ENCODE data around the gene KCNK4.

The KCNK4 gene

GRCh38 chr11:64285885-64286800 lies 5.0 kb upstream of the KCNK4 start:
- H4K5ac ChIP-seq (ENCODE audit: low read length) = no peak overlapping the region
- no CpG with 5 or more reads among the region's 40 CpGs for WGBS (ENCODE audit: extremely low coverage, insufficient coverage, low lambda C conversion rate)
- peaks cover 6% of the 10 kb centered on the region for H3K4me1 ChIP-seq (ENCODE audit: control insufficient read depth, low read depth, low read length)
- no peak overlapping the region for H2BK15ac ChIP-seq (replicated peaks; ENCODE audit: low read depth)
- H2BK120ac ChIP-seq (ENCODE audit: low read depth, low read length) = no peak overlapping the region
- peak overlapping the region; percentile 92 for H3K9ac ChIP-seq (ENCODE audit: low read length)
- no peak overlapping the region for H4K8ac ChIP-seq (ENCODE audit: low read depth, low read length)
- peak overlapping the region; percentile 29 for H3K4me3 ChIP-seq (ENCODE audit: low read length)
- H3K56ac ChIP-seq (ENCODE audit: low read length) = peak overlapping the region; percentile 88
- H3K4me2 ChIP-seq (ENCODE audit: low read length) = peak overlapping the region; percentile 61
- peak overlapping the region; percentile 41 for H3K4ac ChIP-seq (ENCODE audit: low read depth, low read length)
- H2BK5ac ChIP-seq (ENCODE audit: low read length) = no peak overlapping the region
- H2AK5ac ChIP-seq (ENCODE audit: low read length) = no peak overlapping the region
- H3K18ac ChIP-seq (ENCODE audit: low read length) = peak overlapping the region; percentile 71
- peaks cover 11% of the 10 kb centered on the region for H3K27me3 ChIP-seq (ENCODE audit: insufficient read depth, low read length, poor library complexity)
- DNase-seq = no peak
- no peaks in the 10 kb centered on the region for H3K79me2 ChIP-seq (ENCODE audit: control insufficient read depth, insufficient read depth, low read length)
- H3K27ac ChIP-seq (ENCODE audit: low read depth, low read length) = no peak overlapping the region
- H3K79me1 ChIP-seq (ENCODE audit: low read length) = no peaks in the 10 kb centered on the region
- H3K36me3 ChIP-seq (ENCODE audit: control insufficient read depth, insufficient read depth, low read length) = no peaks in the 10 kb centered on the region
- peak overlapping the region; percentile 11 for H3K23ac ChIP-seq (ENCODE audit: low read length)

DNA sequence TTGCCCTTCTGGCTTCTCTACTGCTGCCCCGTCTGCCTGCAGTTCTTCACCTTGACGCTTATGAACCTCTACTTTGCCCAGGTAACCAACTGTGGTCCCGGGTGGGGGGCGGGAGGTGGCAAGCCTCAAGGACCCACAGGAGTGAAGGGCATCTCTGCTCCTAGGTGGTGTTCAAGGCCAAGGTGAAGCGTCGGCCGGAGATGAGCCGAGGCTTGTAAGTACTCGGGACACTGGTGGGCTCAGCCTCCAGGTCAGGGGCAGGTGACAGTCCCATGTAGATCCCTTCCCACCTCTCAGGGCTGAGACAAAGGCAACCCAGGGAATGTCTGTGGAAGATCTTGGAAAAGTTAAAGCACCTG lies 4.3 kb upstream of the KCNK4 start:
- no peaks in the 10 kb centered on the region for H3K79me1 ChIP-seq (ENCODE audit: low read length)
- H3K36me3 ChIP-seq (ENCODE audit: control insufficient read depth, insufficient read depth, low read length) = no peaks in the 10 kb centered on the region
- no peak overlapping the region for H2BK120ac ChIP-seq (ENCODE audit: low read depth, low read length)
- H3K56ac ChIP-seq (ENCODE audit: low read length) = no peak overlapping the region
- no peak overlapping the region for H4K8ac ChIP-seq (ENCODE audit: low read depth, low read length)
- H2BK5ac ChIP-seq (ENCODE audit: low read length) = no peak overlapping the region
- H3K27me3 ChIP-seq (ENCODE audit: insufficient read depth, low read length, poor library complexity) = peaks cover 17% of the 10 kb centered on the region
- DNase-seq = no peak
- no peak overlapping the region for H3K9ac ChIP-seq (ENCODE audit: low read length)
- WGBS (ENCODE audit: extremely low coverage, insufficient coverage, low lambda C conversion rate) = no CpG with 5 or more reads among the region's 9 CpGs
- no peak overlapping the region for H4K5ac ChIP-seq (ENCODE audit: low read length)
- no peak overlapping the region for H3K4me3 ChIP-seq (ENCODE audit: low read length)
- H3K4me2 ChIP-seq (ENCODE audit: low read length) = no peak overlapping the region
- no peak overlapping the region for H3K4ac ChIP-seq (ENCODE audit: low read depth, low read length)
- no peak overlapping the region for H3K27ac ChIP-seq (ENCODE audit: low read depth, low read length)
- no peaks in the 10 kb centered on the region for H3K79me2 ChIP-seq (ENCODE audit: control insufficient read depth, insufficient read depth, low read length)
- no peak overlapping the region for H2AK5ac ChIP-seq (ENCODE audit: low read length)
- no peak overlapping the region for H2BK15ac ChIP-seq (replicated peaks; ENCODE audit: low read depth)
- no peak overlapping the region for H3K23ac ChIP-seq (ENCODE audit: low read length)
- peaks cover 6% of the 10 kb centered on the region for H3K4me1 ChIP-seq (ENCODE audit: control insufficient read depth, low read depth, low read length)
- H3K18ac ChIP-seq (ENCODE audit: low read length) = no peak overlapping the region

DNA sequence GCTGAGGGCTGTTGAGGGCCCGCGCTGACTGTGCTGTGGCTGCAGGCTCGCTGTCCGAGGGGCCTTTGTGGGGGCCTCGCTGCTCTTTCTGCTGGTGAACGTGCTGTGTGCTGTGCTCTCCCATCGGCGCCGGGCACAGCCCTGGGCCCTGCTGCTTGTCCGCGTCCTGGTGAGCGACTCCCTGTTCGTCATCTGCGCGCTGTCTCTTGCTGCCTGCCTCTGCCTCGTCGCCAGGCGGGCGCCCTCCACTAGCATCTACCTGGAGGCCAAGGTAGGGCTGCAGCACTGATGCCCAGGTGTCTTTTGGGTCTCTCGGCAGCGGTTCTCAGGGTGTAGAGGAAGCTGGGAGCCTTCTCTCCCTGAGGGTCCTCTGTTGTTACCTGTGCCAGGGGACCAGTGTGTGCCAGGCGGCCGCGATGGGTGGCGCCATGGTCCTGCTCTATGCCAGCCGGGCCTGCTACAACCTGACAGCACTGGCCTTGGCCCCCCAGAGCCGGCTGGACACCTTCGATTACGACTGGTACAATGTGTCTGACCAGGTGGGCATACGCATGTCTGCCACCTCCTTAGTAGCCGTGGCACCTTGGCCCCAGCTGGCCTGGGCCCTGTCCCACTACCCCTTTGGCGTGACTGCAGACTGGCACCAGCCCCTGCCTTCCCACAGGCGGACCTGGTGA lies 3.3 kb upstream of the KCNK4 start:
- DNase-seq = no peak
- H3K27ac ChIP-seq (ENCODE audit: low read depth, low read length) = no peak overlapping the region
- peaks cover 28% of the 10 kb centered on the region for H3K27me3 ChIP-seq (ENCODE audit: insufficient read depth, low read length, poor library complexity)
- H3K56ac ChIP-seq (ENCODE audit: low read length) = no peak overlapping the region
- H3K4me2 ChIP-seq (ENCODE audit: low read length) = no peak overlapping the region
- H3K23ac ChIP-seq (ENCODE audit: low read length) = no peak overlapping the region
- H3K9ac ChIP-seq (ENCODE audit: low read length) = no peak overlapping the region
- WGBS (ENCODE audit: extremely low coverage, insufficient coverage, low lambda C conversion rate) = no CpG with 5 or more reads among the region's 33 CpGs
- H4K5ac ChIP-seq (ENCODE audit: low read length) = no peak overlapping the region
- H3K36me3 ChIP-seq (ENCODE audit: control insufficient read depth, insufficient read depth, low read length) = no peaks in the 10 kb centered on the region
- no peak overlapping the region for H2BK5ac ChIP-seq (ENCODE audit: low read length)
- H2BK15ac ChIP-seq (replicated peaks; ENCODE audit: low read depth) = no peak overlapping the region
- no peaks in the 10 kb centered on the region for H3K79me1 ChIP-seq (ENCODE audit: low read length)
- H2AK5ac ChIP-seq (ENCODE audit: low read length) = no peak overlapping the region
- H4K8ac ChIP-seq (ENCODE audit: low read depth, low read length) = no peak overlapping the region
- no peaks in the 10 kb centered on the region for H3K79me2 ChIP-seq (ENCODE audit: control insufficient read depth, insufficient read depth, low read length)
- H3K18ac ChIP-seq (ENCODE audit: low read length) = no peak overlapping the region
- peaks cover 6% of the 10 kb centered on the region for H3K4me1 ChIP-seq (ENCODE audit: control insufficient read depth, low read depth, low read length)
- H2BK120ac ChIP-seq (ENCODE audit: low read depth, low read length) = no peak overlapping the region
- no peak overlapping the region for H3K4ac ChIP-seq (ENCODE audit: low read depth, low read length)
- H3K4me3 ChIP-seq (ENCODE audit: low read length) = no peak overlapping the region

DNA sequence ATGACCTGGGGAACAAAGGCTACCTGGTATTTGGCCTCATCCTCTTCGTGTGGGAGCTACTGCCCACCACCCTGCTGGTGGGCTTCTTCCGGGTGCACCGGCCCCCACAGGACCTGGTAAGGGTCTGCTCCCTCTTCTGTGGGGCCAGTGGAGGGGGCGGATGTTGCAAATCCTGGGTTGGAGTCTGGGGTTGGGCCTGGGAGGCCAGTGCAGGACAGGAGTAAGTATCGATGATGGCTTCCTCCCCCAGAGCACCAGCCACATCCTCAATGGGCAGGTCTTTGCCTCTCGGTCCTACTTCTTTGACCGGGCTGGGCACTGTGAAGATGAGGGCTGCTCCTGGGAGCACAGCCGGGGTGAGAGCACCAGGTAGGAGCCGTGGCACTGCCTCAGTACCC lies 2.8 kb upstream of the KCNK4 start:
- H3K4me3 ChIP-seq (ENCODE audit: low read length) = no peak overlapping the region
- no peak overlapping the region for H2BK120ac ChIP-seq (ENCODE audit: low read depth, low read length)
- no peak overlapping the region for H3K56ac ChIP-seq (ENCODE audit: low read length)
- no peak overlapping the region for H4K8ac ChIP-seq (ENCODE audit: low read depth, low read length)
- no peak overlapping the region for H2AK5ac ChIP-seq (ENCODE audit: low read length)
- H3K9ac ChIP-seq (ENCODE audit: low read length) = no peak overlapping the region
- H3K79me1 ChIP-seq (ENCODE audit: low read length) = no peaks in the 10 kb centered on the region
- no peak overlapping the region for H2BK5ac ChIP-seq (ENCODE audit: low read length)
- H3K27ac ChIP-seq (ENCODE audit: low read depth, low read length) = no peak overlapping the region
- H4K5ac ChIP-seq (ENCODE audit: low read length) = no peak overlapping the region
- H3K23ac ChIP-seq (ENCODE audit: low read length) = no peak overlapping the region
- no peak overlapping the region for H3K4me2 ChIP-seq (ENCODE audit: low read length)
- peaks cover 6% of the 10 kb centered on the region for H3K4me1 ChIP-seq (ENCODE audit: control insufficient read depth, low read depth, low read length)
- WGBS (ENCODE audit: extremely low coverage, insufficient coverage, low lambda C conversion rate) = no CpG with 5 or more reads among the region's 9 CpGs
- H3K27me3 ChIP-seq (ENCODE audit: insufficient read depth, low read length, poor library complexity) = peaks cover 33% of the 10 kb centered on the region
- no peak for DNase-seq
- H3K79me2 ChIP-seq (ENCODE audit: control insufficient read depth, insufficient read depth, low read length) = no peaks in the 10 kb centered on the region
- no peak overlapping the region for H3K4ac ChIP-seq (ENCODE audit: low read depth, low read length)
- H3K36me3 ChIP-seq (ENCODE audit: control insufficient read depth, insufficient read depth, low read length) = no peaks in the 10 kb centered on the region
- no peak overlapping the region for H2BK15ac ChIP-seq (replicated peaks; ENCODE audit: low read depth)
- H3K18ac ChIP-seq (ENCODE audit: low read length) = no peak overlapping the region

GRCh38 chr11:64289002-64289564 lies 2.0 kb upstream of the KCNK4 start:
- no peaks in the 10 kb centered on the region for H3K79me2 ChIP-seq (ENCODE audit: control insufficient read depth, insufficient read depth, low read length)
- H3K4me1 ChIP-seq (ENCODE audit: control insufficient read depth, low read depth, low read length) = peaks cover 4% of the 10 kb centered on the region
- peaks cover 39% of the 10 kb centered on the region for H3K27me3 ChIP-seq (ENCODE audit: insufficient read depth, low read length, poor library complexity)
- DNase-seq = no peak
- no peak overlapping the region for H4K5ac ChIP-seq (ENCODE audit: low read length)
- no CpG with 5 or more reads among the region's 13 CpGs for WGBS (ENCODE audit: extremely low coverage, insufficient coverage, low lambda C conversion rate)
- no peak overlapping the region for H4K8ac ChIP-seq (ENCODE audit: low read depth, low read length)
- H3K4me3 ChIP-seq (ENCODE audit: low read length) = no peak overlapping the region
- no peaks in the 10 kb centered on the region for H3K36me3 ChIP-seq (ENCODE audit: control insufficient read depth, insufficient read depth, low read length)
- no peak overlapping the region for H3K4me2 ChIP-seq (ENCODE audit: low read length)
- H3K79me1 ChIP-seq (ENCODE audit: low read length) = no peaks in the 10 kb centered on the region
- H2BK15ac ChIP-seq (replicated peaks; ENCODE audit: low read depth) = no peak overlapping the region
- H3K9ac ChIP-seq (ENCODE audit: low read length) = no peak overlapping the region
- H3K18ac ChIP-seq (ENCODE audit: low read length) = no peak overlapping the region
- no peak overlapping the region for H2BK120ac ChIP-seq (ENCODE audit: low read depth, low read length)
- no peak overlapping the region for H3K27ac ChIP-seq (ENCODE audit: low read depth, low read length)
- H2BK5ac ChIP-seq (ENCODE audit: low read length) = no peak overlapping the region
- no peak overlapping the region for H3K4ac ChIP-seq (ENCODE audit: low read depth, low read length)
- H3K56ac ChIP-seq (ENCODE audit: low read length) = no peak overlapping the region
- no peak overlapping the region for H3K23ac ChIP-seq (ENCODE audit: low read length)
- H2AK5ac ChIP-seq (ENCODE audit: low read length) = no peak overlapping the region

Data from mesendoderm (in vitro differentiated cells).